ENCODE results near the gene ELF4. TPM values are rescaled to one million over a fixed set of nuclear protein-coding genes. Genes with fewer than 3 reads are reported as not detected.

The ELF4 gene
- total and polyA plus RNA-seq, 2 donors from 2014 or later = 2.6 to 18.0 TPM

- H3K36me3 ChIP-seq (ENCODE audit: control insufficient read depth in 2 of 3, insufficient read depth in 3 of 3, low read length in 3 of 3) = no peaks in the 10 kb centered on the region
- peaks cover 0 to 3% (median 0%) of the 10 kb centered on the region in 3 donors for H3K4me1 ChIP-seq (ENCODE audit: control insufficient read depth in 2 of 3, insufficient read depth in 2 of 3, low read depth in 1 of 3, low read length in 3 of 3)
- intact Hi-C loops (cut with DNase I) = no loop called here
- no peaks in the 10 kb centered on the region for H3K27me3 ChIP-seq (ENCODE audit: control insufficient read depth, insufficient read depth, low read length)
- H3K9me3 ChIP-seq (ENCODE audit: control insufficient read depth in 2 of 3, insufficient read depth in 1 of 3, low read length in 3 of 3) = no peaks in the 10 kb centered on the region
- H3K9ac ChIP-seq (ENCODE audit: low read length in 3 of 3) = peak overlapping the region in 2 of 3 donors; percentile 24 to 55
- DNase-seq (peak in 2 of 5 donors; percentile 57 to 85), FAIRE-seq (no peak)
- TF ChIP-seq CTCF (IDR thresholded peaks at IDR 0.05; ENCODE audit: borderline replicate concordance, extremely low read depth, insufficient read depth) = no peak
- H3K27ac ChIP-seq (ENCODE audit: low read depth in 2 of 2, low read length in 2 of 2) = peak overlapping the region; percentile 32 to 77
- H3K4me3 ChIP-seq (ENCODE audit: low read length in 3 of 3) = peak overlapping the region in 2 of 3 donors; percentile 45 to 55
These were observed 1.5 kb downstream of the ELF4 start for GRCh38 chrX:130108647-130109428.

- H3K4me3 ChIP-seq (ENCODE audit: low read length in 3 of 3) = no peak overlapping the region
- H3K36me3 ChIP-seq (ENCODE audit: control insufficient read depth in 2 of 3, insufficient read depth in 3 of 3, low read length in 3 of 3) = no peaks in the 10 kb centered on the region
- no peak for FAIRE-seq
- intact Hi-C loops (cut with DNase I) = no loop called here
- no peak overlapping the region for H3K27ac ChIP-seq (ENCODE audit: low read depth in 2 of 2, low read length in 2 of 2)
- DNase-seq = peak in 1 of 5 donors; percentile 68
- no peak for TF ChIP-seq CTCF (IDR thresholded peaks at IDR 0.05; ENCODE audit: borderline replicate concordance, extremely low read depth, insufficient read depth)
- no peaks in the 10 kb centered on the region for H3K27me3 ChIP-seq (ENCODE audit: control insufficient read depth, insufficient read depth, low read length)
- H3K9me3 ChIP-seq (ENCODE audit: control insufficient read depth in 2 of 3, insufficient read depth in 1 of 3, low read length in 3 of 3) = no peaks in the 10 kb centered on the region
- H3K9ac ChIP-seq (ENCODE audit: low read length in 3 of 3) = no peak overlapping the region
- H3K4me1 ChIP-seq (ENCODE audit: control insufficient read depth in 2 of 3, insufficient read depth in 2 of 3, low read depth in 1 of 3, low read length in 3 of 3) = peaks cover 0 to 3% (median 0%) of the 10 kb centered on the region in 3 donors
These were observed 4.2 kb downstream of the ELF4 start for GRCh38 chrX:130106071-130106470.

GRCh38 chrX:130105244-130105643 lies 5.1 kb downstream of the ELF4 start:
- H3K4me1 ChIP-seq (ENCODE audit: control insufficient read depth in 2 of 3, insufficient read depth in 2 of 3, low read depth in 1 of 3, low read length in 3 of 3) = peaks cover 0 to 3% (median 0%) of the 10 kb centered on the region in 3 donors
- no peaks in the 10 kb centered on the region for H3K9me3 ChIP-seq (ENCODE audit: control insufficient read depth in 2 of 3, insufficient read depth in 1 of 3, low read length in 3 of 3)
- no peaks in the 10 kb centered on the region for H3K36me3 ChIP-seq (ENCODE audit: control insufficient read depth in 2 of 3, insufficient read depth in 3 of 3, low read length in 3 of 3)
- no peak for FAIRE-seq
- H3K27ac ChIP-seq (ENCODE audit: low read depth in 2 of 2, low read length in 2 of 2) = no peak overlapping the region
- no peak for TF ChIP-seq CTCF (IDR thresholded peaks at IDR 0.05; ENCODE audit: borderline replicate concordance, extremely low read depth, insufficient read depth)
- H3K4me3 ChIP-seq (ENCODE audit: low read length in 3 of 3) = no peak overlapping the region
- peak in 1 of 5 donors; percentile 9 for DNase-seq
- no peak overlapping the region for H3K9ac ChIP-seq (ENCODE audit: low read length in 3 of 3)
- H3K27me3 ChIP-seq (ENCODE audit: control insufficient read depth, insufficient read depth, low read length) = no peaks in the 10 kb centered on the region
- intact Hi-C loops (cut with DNase I) = no loop called here
